ENCODE data around the gene HTRA2.

Gene HTRA2

GRCh38 chr2:74526649-74527230 is 3.0 kb upstream of the HTRA2 start:
- peaks cover 5% of the 10 kb centered on the region for H3K4me1 ChIP-seq
- H3K27ac ChIP-seq = no peak overlapping the region
- H3K4me2 ChIP-seq (ENCODE audit: low read length) = no peak overlapping the region
- no peaks in the 10 kb centered on the region for H3K27me3 ChIP-seq (ENCODE audit: control insufficient read depth, insufficient read depth, low read length)
- peaks cover 7% of the 10 kb centered on the region for H3K79me2 ChIP-seq
- H3K9me3 ChIP-seq (ENCODE audit: control insufficient read depth, low read length) = no peaks in the 10 kb centered on the region
- TF ChIP-seq CTCF (IDR thresholded peaks at IDR 0.05) = no peak
- H2AFZ ChIP-seq = no peak overlapping the region
- no peak overlapping the region for H3K9ac ChIP-seq
- no peak overlapping the region for H3K4me3 ChIP-seq (ENCODE audit: low read depth, low read length)
- no peaks in the 10 kb centered on the region for H3K36me3 ChIP-seq (ENCODE audit: control insufficient read depth, insufficient read depth, low read length)

GRCh38 chr2:74527741-74528140 is 2.0 kb upstream of the HTRA2 start:
- Histone ChIP-seq H2AFZ (no peak overlapping the region), H3K9me3 (ENCODE audit: control insufficient read depth, low read length) (no peaks in the 10 kb centered on the region), H3K79me2 (peaks cover 7% of the 10 kb centered on the region), H3K36me3 (ENCODE audit: control insufficient read depth, insufficient read depth, low read length) (no peaks in the 10 kb centered on the region), H3K4me2 (ENCODE audit: low read length) (no peak overlapping the region), H3K27me3 (ENCODE audit: control insufficient read depth, insufficient read depth, low read length) (no peaks in the 10 kb centered on the region), H3K4me3 (ENCODE audit: low read depth, low read length) (no peak overlapping the region), H3K27ac (no peak overlapping the region), H3K9ac (no peak overlapping the region), H3K4me1 (peaks cover 5% of the 10 kb centered on the region)
- TF ChIP-seq CTCF (IDR thresholded peaks at IDR 0.05) = no peak

GRCh38 chr2:74528600-74529356 is 955 bp upstream of the HTRA2 start:
- H3K36me3 ChIP-seq (ENCODE audit: control insufficient read depth, insufficient read depth, low read length) = no peaks in the 10 kb centered on the region
- peak overlapping the region; percentile 97 for H2AFZ ChIP-seq
- no peak for TF ChIP-seq CTCF (IDR thresholded peaks at IDR 0.05)

GRCh38 chr2:74530239-74531187 is 780 bp downstream of the HTRA2 start:
- peak overlapping the region; percentile 85 for H3K4me2 ChIP-seq (ENCODE audit: low read length)
- no peak overlapping the region for H3K9ac ChIP-seq
- no peaks in the 10 kb centered on the region for H3K9me3 ChIP-seq (ENCODE audit: control insufficient read depth, low read length)
- TF ChIP-seq CTCF (IDR thresholded peaks at IDR 0.05) = no peak
- peaks cover 7% of the 10 kb centered on the region for H3K79me2 ChIP-seq
- H3K36me3 ChIP-seq (ENCODE audit: control insufficient read depth, insufficient read depth, low read length) = no peaks in the 10 kb centered on the region
- H2AFZ ChIP-seq = peak overlapping the region; percentile 95
- H3K27me3 ChIP-seq (ENCODE audit: control insufficient read depth, insufficient read depth, low read length) = no peaks in the 10 kb centered on the region
- H3K27ac ChIP-seq = peak overlapping the region; percentile 82
- peak overlapping the region; percentile 83 for H3K4me3 ChIP-seq (ENCODE audit: low read depth, low read length)
- peaks cover 5% of the 10 kb centered on the region for H3K4me1 ChIP-seq

More at GRCh38 chr2:74528600-74529356, 955 bp upstream of the HTRA2 start:
- Histone ChIP-seq H3K4me1 (peaks cover 5% of the 10 kb centered on the region), H3K79me2 (peaks cover 7% of the 10 kb centered on the region), H3K9ac (peak overlapping the region; percentile 78), H3K4me3 (ENCODE audit: low read depth, low read length) (peak overlapping the region; percentile 83), H3K9me3 (ENCODE audit: control insufficient read depth, low read length) (no peaks in the 10 kb centered on the region), H3K4me2 (ENCODE audit: low read length) (peak overlapping the region; percentile 100), H3K27ac (peak overlapping the region; percentile 82), H3K27me3 (ENCODE audit: control insufficient read depth, insufficient read depth, low read length) (no peaks in the 10 kb centered on the region)

Measured in parathyroid adenoma (tissue), 2 donors.